ENCODE measurements around the gene PGM1.

The PGM1 gene

GRCh38 chr1:63617450-63617849 lies 24.2 kb downstream of the PGM1 start:
- H3K4me1 ChIP-seq (ENCODE audit: control insufficient read depth in 2 of 2, insufficient read depth in 2 of 2, low read length in 2 of 2): no peaks in the 10 kb centered on the region
- no peaks in the 10 kb centered on the region for H3K36me3 ChIP-seq (ENCODE audit: control insufficient read depth in 2 of 2, insufficient read depth in 2 of 2, low read length in 2 of 2)
- no peaks in the 10 kb centered on the region for H3K27me3 ChIP-seq (ENCODE audit: control insufficient read depth in 2 of 2, insufficient read depth in 2 of 2, low read length in 2 of 2)
- no peaks in the 10 kb centered on the region for H3K9me3 ChIP-seq (ENCODE audit: control insufficient read depth in 2 of 2, low read length in 2 of 2)
- no peak overlapping the region for H3K4me3 ChIP-seq (ENCODE audit: low read length in 2 of 2)
- H3K27ac ChIP-seq (ENCODE audit: low read depth in 2 of 2, low read length in 2 of 2): no peak overlapping the region
- no peak overlapping the region for H3K9ac ChIP-seq (ENCODE audit: low read depth in 1 of 2, low read length in 2 of 2)

GRCh38 chr1:63618011-63618410 lies 24.8 kb downstream of the PGM1 start:
- H3K27ac ChIP-seq (ENCODE audit: low read depth in 2 of 2, low read length in 2 of 2): no peak overlapping the region
- no peaks in the 10 kb centered on the region for H3K27me3 ChIP-seq (ENCODE audit: control insufficient read depth in 2 of 2, insufficient read depth in 2 of 2, low read length in 2 of 2)
- no peaks in the 10 kb centered on the region for H3K9me3 ChIP-seq (ENCODE audit: control insufficient read depth in 2 of 2, low read length in 2 of 2)
- H3K4me3 ChIP-seq (ENCODE audit: low read length in 2 of 2): no peak overlapping the region
- H3K9ac ChIP-seq (ENCODE audit: low read depth in 1 of 2, low read length in 2 of 2): no peak overlapping the region
- H3K36me3 ChIP-seq (ENCODE audit: control insufficient read depth in 2 of 2, insufficient read depth in 2 of 2, low read length in 2 of 2): no peaks in the 10 kb centered on the region
- H3K4me1 ChIP-seq (ENCODE audit: control insufficient read depth in 2 of 2, insufficient read depth in 2 of 2, low read length in 2 of 2): no peaks in the 10 kb centered on the region

- no peaks in the 10 kb centered on the region for H3K9me3 ChIP-seq (ENCODE audit: control insufficient read depth in 2 of 2, low read length in 2 of 2)
- H3K27ac ChIP-seq (ENCODE audit: low read depth in 2 of 2, low read length in 2 of 2): no peak overlapping the region
Observed at GRCh38 chr1:63619558-63619957, 26.3 kb downstream of the PGM1 start.

GRCh38 chr1:63620671-63621070 lies 27.5 kb downstream of the PGM1 start:
- Histone ChIP-seq H3K27ac (ENCODE audit: low read depth in 2 of 2, low read length in 2 of 2) (no peak overlapping the region), H3K9ac (ENCODE audit: low read depth in 1 of 2, low read length in 2 of 2) (no peak overlapping the region), H3K36me3 (ENCODE audit: control insufficient read depth in 2 of 2, insufficient read depth in 2 of 2, low read length in 2 of 2) (peaks cover 0 to 3% of the 10 kb centered on the region in 2 donors), H3K4me1 (ENCODE audit: control insufficient read depth in 2 of 2, insufficient read depth in 2 of 2, low read length in 2 of 2) (no peaks in the 10 kb centered on the region), H3K27me3 (ENCODE audit: control insufficient read depth in 2 of 2, insufficient read depth in 2 of 2, low read length in 2 of 2) (no peaks in the 10 kb centered on the region), H3K9me3 (ENCODE audit: control insufficient read depth in 2 of 2, low read length in 2 of 2) (no peaks in the 10 kb centered on the region), H3K4me3 (ENCODE audit: low read length in 2 of 2) (no peak overlapping the region)

More at GRCh38 chr1:63619558-63619957, 26.3 kb downstream of the PGM1 start:
- no peaks in the 10 kb centered on the region for H3K4me1 ChIP-seq (ENCODE audit: control insufficient read depth in 2 of 2, insufficient read depth in 2 of 2, low read length in 2 of 2)
- H3K9ac ChIP-seq (ENCODE audit: low read depth in 1 of 2, low read length in 2 of 2): no peak overlapping the region
- peaks cover 0 to 3% of the 10 kb centered on the region in 2 donors for H3K36me3 ChIP-seq (ENCODE audit: control insufficient read depth in 2 of 2, insufficient read depth in 2 of 2, low read length in 2 of 2)
- H3K4me3 ChIP-seq (ENCODE audit: low read length in 2 of 2): no peak overlapping the region
- H3K27me3 ChIP-seq (ENCODE audit: control insufficient read depth in 2 of 2, insufficient read depth in 2 of 2, low read length in 2 of 2): no peaks in the 10 kb centered on the region

- Histone ChIP-seq H3K4me3 (ENCODE audit: low read length in 2 of 2) (no peak overlapping the region), H3K9ac (ENCODE audit: low read depth in 1 of 2, low read length in 2 of 2) (no peak overlapping the region), H3K27me3 (ENCODE audit: control insufficient read depth in 2 of 2, insufficient read depth in 2 of 2, low read length in 2 of 2) (no peaks in the 10 kb centered on the region), H3K36me3 (ENCODE audit: control insufficient read depth in 2 of 2, insufficient read depth in 2 of 2, low read length in 2 of 2) (peaks cover 0 to 3% of the 10 kb centered on the region in 2 donors), H3K27ac (ENCODE audit: low read depth in 2 of 2, low read length in 2 of 2) (no peak overlapping the region), H3K9me3 (ENCODE audit: control insufficient read depth in 2 of 2, low read length in 2 of 2) (no peaks in the 10 kb centered on the region), H3K4me1 (ENCODE audit: control insufficient read depth in 2 of 2, insufficient read depth in 2 of 2, low read length in 2 of 2) (no peaks in the 10 kb centered on the region)
Observed at GRCh38 chr1:63621075-63621474, 27.9 kb downstream of the PGM1 start.

GRCh38 chr1:63621698-63622097 lies 28.5 kb downstream of the PGM1 start:
- Histone ChIP-seq H3K27me3 (ENCODE audit: control insufficient read depth in 2 of 2, insufficient read depth in 2 of 2, low read length in 2 of 2) (no peaks in the 10 kb centered on the region), H3K4me1 (ENCODE audit: control insufficient read depth in 2 of 2, insufficient read depth in 2 of 2, low read length in 2 of 2) (no peaks in the 10 kb centered on the region), H3K4me3 (ENCODE audit: low read length in 2 of 2) (no peak overlapping the region), H3K9me3 (ENCODE audit: control insufficient read depth in 2 of 2, low read length in 2 of 2) (no peaks in the 10 kb centered on the region), H3K36me3 (ENCODE audit: control insufficient read depth in 2 of 2, insufficient read depth in 2 of 2, low read length in 2 of 2) (peaks cover 0 to 3% of the 10 kb centered on the region in 2 donors), H3K27ac (ENCODE audit: low read depth in 2 of 2, low read length in 2 of 2) (no peak overlapping the region), H3K9ac (ENCODE audit: low read depth in 1 of 2, low read length in 2 of 2) (no peak overlapping the region)

- no peak overlapping the region for H3K27ac ChIP-seq (ENCODE audit: low read depth in 2 of 2, low read length in 2 of 2)
- no peaks in the 10 kb centered on the region for H3K27me3 ChIP-seq (ENCODE audit: control insufficient read depth in 2 of 2, insufficient read depth in 2 of 2, low read length in 2 of 2)
- peaks cover 0 to 3% of the 10 kb centered on the region in 2 donors for H3K36me3 ChIP-seq (ENCODE audit: control insufficient read depth in 2 of 2, insufficient read depth in 2 of 2, low read length in 2 of 2)
- no peak overlapping the region for H3K4me3 ChIP-seq (ENCODE audit: low read length in 2 of 2)
- H3K9ac ChIP-seq (ENCODE audit: low read depth in 1 of 2, low read length in 2 of 2): no peak overlapping the region
- no peaks in the 10 kb centered on the region for H3K9me3 ChIP-seq (ENCODE audit: control insufficient read depth in 2 of 2, low read length in 2 of 2)
- no peaks in the 10 kb centered on the region for H3K4me1 ChIP-seq (ENCODE audit: control insufficient read depth in 2 of 2, insufficient read depth in 2 of 2, low read length in 2 of 2)
Observed at GRCh38 chr1:63622849-63623566, 29.8 kb downstream of the PGM1 start.

GRCh38 chr1:63623952-63624351 lies 30.7 kb downstream of the PGM1 start:
- Histone ChIP-seq H3K9ac (ENCODE audit: low read depth in 1 of 2, low read length in 2 of 2) (no peak overlapping the region), H3K27me3 (ENCODE audit: control insufficient read depth in 2 of 2, insufficient read depth in 2 of 2, low read length in 2 of 2) (no peaks in the 10 kb centered on the region), H3K4me1 (ENCODE audit: control insufficient read depth in 2 of 2, insufficient read depth in 2 of 2, low read length in 2 of 2) (no peaks in the 10 kb centered on the region), H3K9me3 (ENCODE audit: control insufficient read depth in 2 of 2, low read length in 2 of 2) (no peaks in the 10 kb centered on the region), H3K27ac (ENCODE audit: low read depth in 2 of 2, low read length in 2 of 2) (no peak overlapping the region), H3K36me3 (ENCODE audit: control insufficient read depth in 2 of 2, insufficient read depth in 2 of 2, low read length in 2 of 2) (peaks cover 0 to 3% of the 10 kb centered on the region in 2 donors), H3K4me3 (ENCODE audit: low read length in 2 of 2) (no peak overlapping the region)

GRCh38 chr1:63624911-63625310 lies 31.7 kb downstream of the PGM1 start:
- Histone ChIP-seq H3K36me3 (ENCODE audit: control insufficient read depth in 2 of 2, insufficient read depth in 2 of 2, low read length in 2 of 2) (peaks cover 3 to 7% of the 10 kb centered on the region in 2 donors), H3K9ac (ENCODE audit: low read depth in 1 of 2, low read length in 2 of 2) (no peak overlapping the region), H3K4me3 (ENCODE audit: low read length in 2 of 2) (no peak overlapping the region), H3K27ac (ENCODE audit: low read depth in 2 of 2, low read length in 2 of 2) (no peak overlapping the region), H3K9me3 (ENCODE audit: control insufficient read depth in 2 of 2, low read length in 2 of 2) (no peaks in the 10 kb centered on the region), H3K4me1 (ENCODE audit: control insufficient read depth in 2 of 2, insufficient read depth in 2 of 2, low read length in 2 of 2) (no peaks in the 10 kb centered on the region), H3K27me3 (ENCODE audit: control insufficient read depth in 2 of 2, insufficient read depth in 2 of 2, low read length in 2 of 2) (no peaks in the 10 kb centered on the region)

GRCh38 chr1:63626222-63626621 lies 33.0 kb downstream of the PGM1 start:
- H3K4me1 ChIP-seq (ENCODE audit: control insufficient read depth in 2 of 2, insufficient read depth in 2 of 2, low read length in 2 of 2): no peaks in the 10 kb centered on the region
- H3K4me3 ChIP-seq (ENCODE audit: low read length in 2 of 2): no peak overlapping the region
- no peak overlapping the region for H3K27ac ChIP-seq (ENCODE audit: low read depth in 2 of 2, low read length in 2 of 2)
- H3K27me3 ChIP-seq (ENCODE audit: control insufficient read depth in 2 of 2, insufficient read depth in 2 of 2, low read length in 2 of 2): no peaks in the 10 kb centered on the region
- no peak overlapping the region for H3K9ac ChIP-seq (ENCODE audit: low read depth in 1 of 2, low read length in 2 of 2)
- H3K36me3 ChIP-seq (ENCODE audit: control insufficient read depth in 2 of 2, insufficient read depth in 2 of 2, low read length in 2 of 2): peaks cover 12 to 13% of the 10 kb centered on the region in 2 donors
- H3K9me3 ChIP-seq (ENCODE audit: control insufficient read depth in 2 of 2, low read length in 2 of 2): no peaks in the 10 kb centered on the region

Data from mucosa of rectum (tissue), 2 donors.